H1 (cell line): ENCODE data around the gene CALML4. TPM values are rescaled to one million over a fixed set of nuclear protein-coding genes. Genes with fewer than 3 reads are reported as not detected.

Experiments
- CTCF ChIA-PET: fragments of 300-600 bp; sonication (Branson Sonifier 250); formaldehyde crosslinking; loops from one replicate; lab custom pipeline; 2021; ENCODE audit not compliant: partially characterized antibody; lab: Charles Lee
- POLR2A ChIA-PET: fragments of 300-600 bp; sonication (Branson Sonifier 250); formaldehyde crosslinking; loops from one replicate; lab custom pipeline; 2021; ENCODE audit warnings: inconsistent platforms; ENCODE audit not compliant: partially characterized antibody; lab: Charles Lee
- DNase-seq, 2 experiments: peaks; one replicate each; pipeline versions ENCODE4 v3.0.0 to v3.0.0-alpha.2; 2010 to 2022; ENCODE audit warnings: low spot score in 2 of 2, low read depth in 1 of 2, mixed read lengths in 1 of 2
- FAIRE-seq: peaks from 2 replicates; lab custom pipeline; 2011; peaks lifted over from hg19 to GRCh38; lab: Jason Lieb, UNC
- H2AFZ ChIP-seq: 2 replicates; pipeline ENCODE4 v1.8.1; 2012; ENCODE audit warnings: low read length, inconsistent platforms
- H2AK5ac ChIP-seq: 2 replicates; pipeline ENCODE4 v1.6.1; 2013; ENCODE audit warnings: low read depth, low read length
- H2BK120ac ChIP-seq: replicated peaks from 2 replicates; pipeline ENCODE3; 2013; ENCODE audit warnings: low read depth, low read length, inconsistent platforms
- H2BK12ac ChIP-seq: 2 replicates; pipeline ENCODE4 v1.6.1; 2013; ENCODE audit warnings: low read depth, low read length
- H2BK15ac ChIP-seq: 2 replicates; pipeline ENCODE4 v1.6.1; 2013; ENCODE audit warnings: low read length
- H2BK20ac ChIP-seq: 2 replicates; pipeline ENCODE4 v1.6.1; 2013; ENCODE audit warnings: low read length
- H2BK5ac ChIP-seq: 2 replicates; pipeline ENCODE4 v1.6.1; 2013; ENCODE audit warnings: low read depth, low read length
- H3K14ac ChIP-seq: 2 replicates; pipeline ENCODE4 v1.6.1; 2013; ENCODE audit warnings: inconsistent platforms; ENCODE audit not compliant: insufficient read length
- H3K18ac ChIP-seq: 2 replicates; pipeline ENCODE4 v1.6.1; 2013; ENCODE audit warnings: low read length; ENCODE audit errors: extremely low read depth
- H3K23ac ChIP-seq: 2 replicates; pipeline ENCODE4 v1.6.1; 2013; ENCODE audit warnings: inconsistent platforms; ENCODE audit not compliant: insufficient read length
- H3K23me2 ChIP-seq: 2 replicates; pipeline ENCODE4 v1.6.1; 2013; ENCODE audit warnings: low read depth, low read length
- H3K27ac ChIP-seq: 2 replicates; pipeline ENCODE4 v1.6.1; 2011; ENCODE audit warnings: low read depth, low read length, inconsistent platforms
- H3K27me3 ChIP-seq, 4 experiments: replicated peaks in 1 of 4; 1 replicate in 1 of 4; 2 replicates in 3 of 4; pipeline versions ENCODE4 v1.6.1 to v1.8.1; 2011 to 2013; ENCODE audit warnings: low read length in 3 of 4, mild to moderate bottlenecking in 3 of 4, inconsistent platforms in 2 of 4, mixed read lengths in 2 of 4, moderate library complexity in 1 of 4; ENCODE audit not compliant: control insufficient read depth in 3 of 4, insufficient read depth in 3 of 4; ENCODE audit errors: extremely low read depth in 1 of 4
- H3K36me3 ChIP-seq, 4 experiments: 2 replicates each; pipeline versions ENCODE4 v1.6.1 to v1.8.1; 2011 to 2013; ENCODE audit warnings: mild to moderate bottlenecking in 4 of 4, low read length in 3 of 4, moderate library complexity in 2 of 4, control low read depth in 1 of 4, inconsistent platforms in 1 of 4; ENCODE audit not compliant: insufficient read depth in 4 of 4, control insufficient read depth in 2 of 4
- H3K4ac ChIP-seq: replicated peaks from 2 replicates; pipeline ENCODE3; 2013; ENCODE audit warnings: low read length, low read depth, mixed read lengths, inconsistent platforms; ENCODE audit not compliant: insufficient read length
- H3K4me1 ChIP-seq, 4 experiments: replicated peaks in 1 of 4; 1 replicate in 1 of 4; 2 replicates in 3 of 4; pipeline versions ENCODE4 v1.6.1 to v1.8.1; 2011 to 2013; ENCODE audit warnings: low read length in 3 of 4, inconsistent platforms in 2 of 4, mixed read lengths in 1 of 4; ENCODE audit not compliant: insufficient read depth in 4 of 4, control insufficient read depth in 3 of 4
- H3K4me2 ChIP-seq, 2 experiments: 2 replicates each; pipeline versions ENCODE4 v1.6.1 to v1.8.1; 2011 to 2013; ENCODE audit warnings: low read depth in 2 of 2, low read length in 2 of 2, control low read depth in 1 of 2, inconsistent platforms in 1 of 2, mild to moderate bottlenecking in 1 of 2; ENCODE audit not compliant: insufficient read depth in 1 of 2
- H3K4me3 ChIP-seq, 4 experiments: fragments of 200-600, 300-600 bp in 1 of 4; sonication (generic), shearing (Covaris generic), sonication (Bioruptor Twin) in 1 of 4; 2 replicates each; pipeline versions ENCODE4 v1.5.1 to v1.8.1; 2011 to 2016; ENCODE audit warnings: low read length in 4 of 4, low read depth in 3 of 4, control low read depth in 2 of 4, inconsistent platforms in 2 of 4, mild to moderate bottlenecking in 2 of 4, mixed read lengths in 1 of 4, moderate library complexity in 1 of 4; ENCODE audit not compliant: insufficient read depth in 2 of 4; ENCODE audit errors: extremely low read depth in 1 of 4
- H3K56ac ChIP-seq: replicated peaks from 2 replicates; pipeline ENCODE3; 2013; ENCODE audit warnings: low read depth, mild to moderate bottlenecking, mixed read lengths, low read length, inconsistent platforms; ENCODE audit not compliant: insufficient read length
- H3K79me1 ChIP-seq: 2 replicates; pipeline ENCODE4 v1.6.1; 2013; ENCODE audit warnings: low read depth, low read length, control low read depth
- H3K79me2 ChIP-seq, 2 experiments: 2 replicates each; pipeline versions ENCODE4 v1.6.1 to v1.8.1; 2012 to 2013; ENCODE audit warnings: low read length in 2 of 2, mild to moderate bottlenecking in 2 of 2, inconsistent platforms in 1 of 2; ENCODE audit not compliant: insufficient read depth in 2 of 2, control insufficient read depth in 1 of 2
- H3K9ac ChIP-seq, 4 experiments: replicated peaks in 1 of 4; 1 replicate in 1 of 4; 2 replicates in 3 of 4; pipeline versions ENCODE4 v1.6.1 to v1.8.1; 2011 to 2013; ENCODE audit warnings: low read depth in 3 of 4, low read length in 3 of 4, control low read depth in 2 of 4, mild to moderate bottlenecking in 2 of 4, moderate library complexity in 2 of 4, inconsistent platforms in 1 of 4; ENCODE audit errors: extremely low read depth in 1 of 4
- H3K9me3 ChIP-seq, 2 experiments: 2 replicates each; pipeline versions ENCODE4 v1.6.1 to v1.8.1; 2012 to 2013; ENCODE audit warnings: mild to moderate bottlenecking in 2 of 2, moderate library complexity in 2 of 2, control low read depth in 1 of 2, inconsistent platforms in 1 of 2, low read depth in 1 of 2, low read length in 1 of 2, mixed read lengths in 1 of 2; ENCODE audit not compliant: insufficient read depth in 2 of 2
- H4K20me1 ChIP-seq, 2 experiments: replicated peaks in 1 of 2; 2 replicates each; pipeline versions ENCODE3 to v1.8.1; 2011 to 2013; ENCODE audit warnings: inconsistent platforms in 2 of 2, low read length in 2 of 2, mild to moderate bottlenecking in 1 of 2; ENCODE audit not compliant: insufficient read depth in 2 of 2, control insufficient read depth in 1 of 2
- H4K5ac ChIP-seq: 2 replicates; pipeline ENCODE4 v1.6.1; 2013; ENCODE audit warnings: low read length, low read depth, mixed read lengths, inconsistent platforms; ENCODE audit not compliant: insufficient read length
- H4K8ac ChIP-seq: 2 replicates; pipeline ENCODE4 v1.8.0; 2013; ENCODE audit warnings: mild to moderate bottlenecking, moderate library complexity, low read length, inconsistent platforms; ENCODE audit not compliant: insufficient read depth; ENCODE audit errors: extremely low read depth
- H4K91ac ChIP-seq: replicated peaks from 2 replicates; pipeline ENCODE3; 2013; ENCODE audit warnings: low read length, mixed read lengths, inconsistent platforms; ENCODE audit not compliant: insufficient read length
- JUND ChIP-seq: IDR thresholded peaks from 2 replicates; pipeline ENCODE4 v1.6.1; 2011; ENCODE audit warnings: mild to moderate bottlenecking, improper control_type of control experiment, low read length
- SIN3A ChIP-seq, 2 experiments: IDR thresholded peaks in 1 of 2; conservative IDR thresholded peaks in 1 of 2; 2 replicates each; pipeline ENCODE4 v1.6.1; 2011 to 2012; ENCODE audit warnings: low read length in 2 of 2, improper control_type of control experiment in 1 of 2, low read depth in 1 of 2, mild to moderate bottlenecking in 1 of 2
- WGBS, 2 experiments: shearing (Covaris generic) in 1 of 2; methylation state at CpG; one replicate each; pipeline versions ENCODE4 v1.1.6 to v1.1.7; 2013 to 2015; ENCODE audit warnings: low lambda C conversion rate in 2 of 2, mixed read lengths in 2 of 2, inconsistent platforms in 1 of 2, low coverage in 1 of 2, missing lambda C conversion rate in 1 of 2; ENCODE audit not compliant: insufficient replicate concordance in 2 of 2, insufficient coverage in 1 of 2, insufficient read length in 1 of 2; ENCODE audit errors: extremely low coverage in 1 of 2, missing lambda C conversion rate in 1 of 2; 5-methylcytosine and 5-hydroxymethylcytosine counted together
- polyA plus RNA-seq, 7 experiments: library from polyadenylated mRNA; depleted of rRNA in 3 of 7; stranded (reverse) in 5 of 7; unstranded in 2 of 7; fragments of >200 nt in 5 of 7; fragments of 200-250 nt in 2 of 7; gene quantifications; 1 replicate in 5 of 7; 2 replicates in 1 of 7; 4 replicates in 1 of 7; pipeline versions ENCODE4 v1.2.1 to v1.2.3, GENCODE V29; 2011 to 2013; ENCODE audit warnings: missing spikeins in 2 of 7, mixed read lengths in 2 of 7
- total RNA-seq: library from RNA; stranded (reverse); fragmentation: NEBNext Ultra II Directional; extraction: Animal tissue kit (Norgen Biotek cat#: 25700); gene quantifications from 2 replicates; pipeline ENCODE4 v1.2.1, GENCODE V29; 2021

CALML4 gene
- total and polyA plus RNA-seq, 2 of the 8 experiments (the other 6 are each of a cell fraction or from before 2014, with no cell fraction given), result 3.8 to 12.5 TPM

- FAIRE-seq (no peak), DNase-seq (peak in 1 of 2 experiments; percentile 29)
- H4K8ac ChIP-seq, result no peak overlapping the region
- H4K91ac ChIP-seq, result no peak overlapping the region
- peaks cover 9% of the 10 kb centered on the region; the same call in 1 of the 2 replicates for H3K23me2 ChIP-seq
- WGBS, 2 experiments, result 78% methylated on average over 3 of the region's 3 CpGs; no CpG with 5 or more reads in 1 of the 2 experiments
- no peak overlapping the region for H3K4ac ChIP-seq
- no peak overlapping the region for H3K14ac ChIP-seq
- H2AK5ac ChIP-seq, result 0 out of 2 replicates have a peak overlapping the region, but pooled peaks have one; percentile 75
- peaks cover 6 to 9% (median 7%) of the 10 kb centered on the region in 4 experiments for H3K4me1 ChIP-seq
- H3K9me3 ChIP-seq, result peaks cover 0 to 15% of the 10 kb centered on the region in 2 experiments; a peak in 2 of 4 replicates
- TF ChIP-seq JUND, result no peak
- no peak for TF ChIP-seq SIN3A (conservative IDR thresholded peaks at IDR 0.05 in 1 of 2, IDR thresholded peaks at IDR 0.05 in 1 of 2; ENCODE audit: low read depth in 1 of 2, low read length in 2 of 2)
- ChIA-PET CTCF (interaction anchor here (0.7 to 2.1 kb wide), 3 partner anchors 13 to 338 kb away, joined by 3 to 7 read pairs (median 3); no protein-coding TSS in a partner anchor), POLR2A (interaction anchor here (1.3 to 2.3 kb wide), 5 partner anchors 10 to 117 kb away, joined by 3 to 11 read pairs (median 5); no protein-coding TSS in a partner anchor)
- H2BK15ac ChIP-seq, result no peak overlapping the region
- H3K4me2 ChIP-seq, result no peak overlapping the region
- peaks cover 4 to 11% of the 10 kb centered on the region in 2 experiments for H4K20me1 ChIP-seq
- H3K27ac ChIP-seq, result no peak overlapping the region
- H2BK20ac ChIP-seq, result no peak overlapping the region
- peak overlapping the region; percentile 19 for H2BK120ac ChIP-seq
- no peak overlapping the region for H3K23ac ChIP-seq
- H3K56ac ChIP-seq, result no peak overlapping the region
- no peak overlapping the region for H3K18ac ChIP-seq
- no peak overlapping the region; a peak in 1 of 7 replicates for H3K9ac ChIP-seq
- no peaks in the 10 kb centered on the region for H3K27me3 ChIP-seq
- H2AFZ ChIP-seq, result no peak overlapping the region
- no peak overlapping the region for H3K4me3 ChIP-seq
- no peak overlapping the region for H2BK5ac ChIP-seq
- H3K79me2 ChIP-seq, result peaks cover 33 to 71% of the 10 kb centered on the region in 2 experiments
- H2BK12ac ChIP-seq, result no peak overlapping the region
- no peak overlapping the region for H4K5ac ChIP-seq
- H3K36me3 ChIP-seq, result peaks cover 0 to 16% (median 4%) of the 10 kb centered on the region in 4 experiments; a peak in 4 of 8 replicates
- peaks cover 33% of the 10 kb centered on the region for H3K79me1 ChIP-seq
Measured at GRCh38 chr15:68224546-68225250, 19.6 kb upstream of the CALML4 start.
